T-helper 2 cell (primary cell): Measurements from ENCODE around the gene SLC5A1.

Experiments
- DNase-seq, 5 experiments: peaks; one replicate each; pipeline versions ENCODE4 v3.0.0 to v3.0.0-alpha.2; 2012 to 2022

Gene SLC5A1

GRCh38 chr22:32052244-32052643 lies 9.2 kb downstream of the SLC5A1 start:
- no peak for DNase-seq

DNA sequence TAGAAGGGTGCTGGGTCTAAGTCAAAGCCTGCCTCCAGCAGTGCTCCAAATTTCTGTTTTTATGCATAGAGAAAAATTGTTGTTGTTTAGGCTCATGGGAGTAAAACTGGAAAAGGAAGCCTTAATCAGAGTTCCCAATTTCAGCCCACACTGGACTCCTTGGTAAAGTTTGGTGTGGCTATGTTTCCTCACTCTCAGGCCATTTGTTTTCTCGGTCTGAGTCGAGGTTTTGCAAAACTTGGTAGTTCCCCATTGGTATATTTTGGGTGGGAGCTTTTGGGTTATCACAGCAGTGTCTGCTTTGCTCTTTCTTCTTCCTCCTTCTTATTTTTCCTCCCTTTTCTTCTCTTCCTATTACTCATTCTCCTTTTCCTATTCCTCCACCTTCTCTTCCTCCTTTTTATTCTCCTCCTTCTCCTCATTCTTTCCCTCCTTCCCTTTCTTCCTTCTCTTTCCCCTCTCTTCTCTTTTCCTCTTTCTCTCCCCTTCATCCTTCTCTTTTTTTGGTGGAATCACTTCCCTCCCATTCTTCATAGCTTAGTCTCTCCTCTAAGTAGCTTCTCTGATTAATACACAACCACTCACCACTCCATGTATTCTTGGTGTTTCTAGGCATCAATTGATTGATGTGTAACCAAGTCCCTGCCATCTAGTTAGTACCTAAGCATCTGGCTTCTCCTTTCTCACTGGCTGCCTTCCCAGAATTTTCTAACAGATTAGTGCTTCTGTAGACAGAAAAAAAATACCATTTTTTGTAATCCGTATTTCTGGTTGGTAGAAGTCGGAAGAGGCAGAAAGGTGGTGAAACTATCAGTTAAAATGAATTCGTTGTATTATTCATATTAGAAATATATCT lies 10.1 kb downstream of the SLC5A1 start:
- DNase-seq, result no peak

- DNase-seq, result no peak
Observed at GRCh38 chr22:32055069-32055468, 12.0 kb downstream of the SLC5A1 start.

DNA sequence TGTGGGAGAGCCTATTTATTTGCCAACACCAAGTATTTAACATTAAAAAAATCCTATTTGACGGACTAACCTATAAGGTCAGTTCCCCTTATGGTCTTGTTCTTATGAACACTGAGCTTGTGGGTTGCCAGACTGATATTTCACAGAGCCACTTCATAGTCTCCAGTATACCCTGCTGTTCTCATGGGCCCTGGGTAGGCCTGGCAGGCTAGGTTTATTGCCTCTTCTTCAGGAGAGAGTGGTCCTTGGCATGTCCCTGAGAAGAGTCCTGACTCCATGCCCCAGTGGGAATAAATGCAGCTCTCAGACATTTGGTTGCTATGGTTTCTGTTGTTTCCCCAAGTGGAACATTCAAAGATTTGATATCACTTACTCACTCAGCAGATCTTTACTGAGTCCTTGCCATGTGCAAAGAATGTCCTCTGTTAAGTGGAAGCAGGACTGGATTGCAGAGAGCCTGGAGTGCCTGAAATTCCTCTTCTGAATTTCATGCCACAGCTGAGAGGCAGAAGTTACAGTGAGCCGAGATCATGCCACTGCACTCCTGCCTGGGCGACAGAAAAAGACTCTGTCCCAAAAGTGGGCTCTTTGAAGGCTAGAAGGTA lies 15.7 kb downstream of the SLC5A1 start:
- DNase-seq, result no peak

- no peak for DNase-seq
Observed at GRCh38 chr22:32059426-32059825, 16.4 kb downstream of the SLC5A1 start.

DNA sequence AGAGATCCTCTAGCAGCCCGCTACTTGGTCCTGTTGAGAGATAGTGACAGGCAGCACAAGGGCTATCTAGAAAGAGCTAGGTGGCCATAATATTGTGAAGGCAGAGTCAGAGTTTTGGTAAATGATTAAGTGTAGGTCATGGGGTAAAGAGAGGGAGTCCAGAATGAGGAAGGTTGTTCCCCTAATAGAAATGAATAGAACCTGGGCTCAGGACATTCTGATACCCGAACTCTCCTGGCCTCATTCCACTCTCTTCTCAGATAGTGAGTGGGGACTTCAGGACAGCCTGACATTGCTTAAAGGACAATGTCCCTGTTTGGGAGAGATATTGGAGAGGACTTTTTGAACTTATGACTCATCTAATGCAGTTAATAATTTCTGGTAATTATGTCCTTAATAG lies 20.6 kb downstream of the SLC5A1 start:
- no peak for DNase-seq

- no peak for DNase-seq
Observed at GRCh38 chr22:32066820-32067219, 23.8 kb downstream of the SLC5A1 start.

DNA sequence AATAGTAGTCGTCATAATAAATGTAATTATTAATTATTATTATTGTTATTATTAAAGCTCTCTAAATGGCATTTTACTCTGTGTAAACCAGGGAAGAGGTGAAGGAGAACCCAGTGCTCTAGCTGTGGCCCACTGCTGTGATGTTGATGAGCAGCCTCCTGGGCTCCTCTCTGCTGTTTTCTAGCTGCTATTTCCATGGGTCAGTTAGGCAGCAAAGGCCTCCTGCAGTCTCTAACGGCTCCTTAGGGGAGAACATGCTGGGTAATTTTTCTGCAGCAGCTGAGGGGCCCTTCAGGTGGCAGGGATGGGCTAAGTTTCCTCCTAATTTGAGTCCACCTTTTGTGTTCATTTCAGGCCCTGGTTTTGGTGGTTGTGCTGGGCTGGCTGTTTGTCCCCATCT lies 24.6 kb downstream of the SLC5A1 start:
- no peak for DNase-seq

DNA sequence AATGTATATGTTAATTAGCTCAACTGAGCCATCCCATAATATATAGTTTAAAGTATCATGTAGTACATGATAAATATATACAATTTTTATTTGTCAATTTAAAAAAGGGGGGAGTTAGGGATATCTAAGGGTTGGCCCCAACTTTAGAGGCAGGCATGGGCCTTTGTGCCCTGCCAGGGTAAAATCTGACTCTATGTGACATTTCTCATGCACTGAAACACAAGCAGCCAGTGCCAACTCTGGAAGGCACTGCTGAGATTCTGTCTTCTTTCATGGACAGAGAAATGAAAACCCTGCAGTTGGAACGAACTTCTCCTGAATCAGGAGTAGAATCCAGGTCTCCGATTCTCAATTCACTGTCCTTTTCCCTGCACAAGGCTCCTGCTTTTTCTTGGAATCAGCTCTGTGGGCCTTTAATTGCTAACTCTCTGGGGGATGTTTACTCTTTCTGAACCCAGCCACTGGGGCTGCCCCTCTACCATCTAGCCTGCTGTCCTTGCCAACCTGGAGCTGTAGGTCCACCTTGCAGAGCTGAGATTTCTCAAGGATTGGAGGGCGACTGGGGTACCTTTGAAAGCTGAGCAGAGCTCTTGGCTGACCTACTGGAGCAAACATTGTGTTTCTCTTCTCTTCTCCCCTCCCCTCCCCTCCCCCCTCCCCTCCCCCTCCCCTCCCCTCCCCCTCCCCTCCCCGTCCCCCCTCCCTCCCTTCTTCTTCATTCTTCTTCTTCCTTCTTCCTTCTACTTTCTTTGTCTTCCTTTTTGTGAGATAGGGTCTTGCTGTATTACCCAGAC lies 26.7 kb downstream of the SLC5A1 start:
- DNase-seq, result no peak

DNA sequence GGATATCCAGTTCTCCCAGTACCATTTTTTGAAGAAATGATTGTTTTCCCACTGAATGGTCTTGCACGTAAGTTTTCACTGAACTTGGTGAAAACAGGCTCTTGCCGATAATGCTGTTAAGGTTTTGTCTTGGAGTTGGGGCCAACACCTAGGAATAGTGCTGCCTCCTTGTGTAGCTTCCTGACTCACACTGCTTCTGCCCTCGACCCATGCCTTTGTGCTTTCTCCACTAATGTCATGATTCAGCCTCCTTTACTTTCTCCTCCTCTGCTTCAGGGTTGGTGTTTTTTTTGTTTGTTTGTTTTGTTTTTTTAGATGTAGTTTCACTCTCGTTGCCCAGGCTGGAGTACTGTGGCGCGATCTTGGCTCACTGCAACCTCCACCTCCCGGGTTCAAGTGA lies 30.2 kb downstream of the SLC5A1 start:
- no peak for DNase-seq

DNA sequence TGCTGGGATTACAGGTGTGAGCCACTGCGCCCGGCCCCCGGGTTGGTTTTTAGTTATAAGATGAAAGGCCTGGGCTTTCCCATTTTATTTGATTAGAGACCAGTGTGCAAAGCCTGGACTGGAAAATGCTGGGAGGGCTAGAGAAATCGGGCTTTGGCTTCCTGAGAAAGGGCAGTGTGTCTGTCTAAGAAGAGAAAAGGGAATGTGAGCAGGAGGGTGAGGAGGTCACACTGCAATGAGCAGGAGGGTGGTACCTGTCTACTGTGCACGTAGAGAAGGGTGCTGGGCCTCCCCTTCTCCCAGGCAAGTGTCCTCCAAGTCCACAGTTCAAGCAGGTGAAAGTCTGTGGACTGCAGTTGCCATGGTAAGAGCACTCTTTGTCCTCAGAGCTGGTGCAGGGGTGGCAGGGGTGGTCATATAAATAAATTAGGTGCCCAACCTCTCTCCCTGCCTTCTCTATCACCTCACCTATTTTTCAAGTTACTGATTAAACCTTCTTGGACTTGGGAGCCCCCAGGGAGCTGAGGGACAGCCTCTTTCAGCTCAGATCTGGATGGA lies 30.8 kb downstream of the SLC5A1 start:
- DNase-seq, result no peak

- no peak for DNase-seq
Observed at GRCh38 chr22:32075997-32076760, 33.1 kb downstream of the SLC5A1 start.

GRCh38 chr22:32076761-32077084 lies 33.7 kb downstream of the SLC5A1 start:
- DNase-seq, result no peak

DNA sequence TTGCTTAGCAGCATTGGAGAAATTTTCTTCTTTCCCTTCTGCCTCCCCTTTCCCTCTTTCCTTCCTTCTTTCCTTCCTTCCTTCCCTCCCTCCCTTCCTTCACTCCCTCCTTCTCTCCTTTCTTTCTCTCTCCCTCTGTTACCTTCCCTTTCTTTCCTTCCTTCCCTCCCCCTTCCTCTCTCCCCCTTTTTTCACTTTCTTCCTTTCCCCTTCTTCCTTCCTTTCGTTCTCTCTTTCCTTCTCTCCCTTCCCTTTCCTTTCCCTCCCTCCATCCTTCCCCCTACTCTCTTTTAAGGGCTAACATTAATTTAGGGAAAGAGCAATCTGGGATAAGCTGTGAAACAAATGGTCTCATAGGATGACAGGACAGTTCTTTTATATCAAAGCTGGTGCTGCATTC lies 34.1 kb downstream of the SLC5A1 start:
- no peak for DNase-seq

- DNase-seq, result no peak
Observed at GRCh38 chr22:32079130-32080089, 36.3 kb downstream of the SLC5A1 start.

DNA sequence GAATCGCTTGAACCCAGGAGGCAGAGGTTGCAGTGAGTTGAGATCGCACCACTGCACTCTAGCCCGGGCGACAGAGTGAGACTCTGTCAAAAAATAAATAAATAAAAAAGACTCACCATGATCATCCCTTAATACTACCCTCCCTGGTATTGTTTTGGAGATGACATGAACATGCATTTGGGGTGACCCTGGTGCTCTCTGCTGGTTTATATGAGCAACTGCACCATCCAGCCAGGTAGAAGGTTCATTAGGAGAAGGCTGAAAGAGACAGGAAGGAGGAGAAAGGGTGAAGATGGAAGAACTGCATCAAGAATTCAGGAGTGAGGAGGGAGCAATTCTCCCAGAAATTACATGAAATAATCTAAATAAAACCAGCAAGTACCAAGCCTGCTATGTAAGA lies 37.8 kb downstream of the SLC5A1 start:
- DNase-seq, result peak in 1 of 5 experiments; percentile 48

- no peak for DNase-seq
Observed at GRCh38 chr22:32082331-32082730, 39.3 kb downstream of the SLC5A1 start.

- no peak for DNase-seq
Observed at GRCh38 chr22:32083000-32083399, 39.9 kb downstream of the SLC5A1 start.

- no peak for DNase-seq
Observed at GRCh38 chr22:32083814-32084213, 40.8 kb downstream of the SLC5A1 start.

GRCh38 chr22:32088084-32088483 lies 45.0 kb downstream of the SLC5A1 start:
- DNase-seq, result no peak

DNA sequence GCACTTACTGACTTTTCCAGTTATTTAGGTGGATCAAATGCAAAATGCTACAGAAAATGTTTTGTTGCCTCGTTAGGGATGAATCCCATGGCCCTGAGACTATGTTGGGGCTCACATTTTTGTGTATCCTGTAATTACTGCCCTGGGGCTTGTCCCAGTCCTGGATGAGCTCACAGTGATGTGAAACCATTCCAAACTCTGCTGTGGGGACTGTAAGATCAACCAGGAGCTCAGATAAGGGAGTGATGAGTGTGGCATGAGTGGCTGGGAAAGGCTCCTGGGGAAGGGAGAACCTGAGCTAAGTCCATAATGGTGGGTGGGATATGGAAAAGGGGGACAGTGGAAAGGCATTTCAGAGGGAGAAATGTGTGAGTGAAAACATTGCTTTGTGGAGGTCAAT lies 54.0 kb downstream of the SLC5A1 start:
- no peak for DNase-seq
